CD4-positive, alpha-beta T cell treated with Interleukin-2 at 100 ng/mL for 4 hours (primary cell): Measurements from ENCODE around the gene FRYL.
"Not testable (repeated sequence)": the region's sequence is repeated elsewhere in the genome, so short reads cannot be mapped to it uniquely, and the experiment has no call there.

Experiments used
- DNase-seq: peaks from one replicate; pipeline ENCODE4 v3.0.0-alpha.2; 2020; ENCODE audit warnings: low spot score

Gene FRYL

GRCh38 chr4:48779998-48780864 is at the start of gene FRYL:
Gene FRYL, minus strand, starts transcription at chr4:48780279. Its CDS starts 145,869 bp downstream, at chr4:48634410.
- peak; percentile 99 for DNase-seq

GRCh38 chr4:48827622-48828021 is 47.5 kb upstream of the FRYL start:
- DNase-seq = no peak

GRCh38 chr4:48821431-48821830 is 41.4 kb upstream of the FRYL start:
- not testable (repeated sequence) for DNase-seq

GRCh38 chr4:48816971-48817370 is 36.9 kb upstream of the FRYL start:
- DNase-seq = no peak

GRCh38 chr4:48816297-48816696 is 36.2 kb upstream of the FRYL start:
- DNase-seq = not testable (repeated sequence)

GRCh38 chr4:48815483-48815882 is 35.4 kb upstream of the FRYL start:
- no peak for DNase-seq

GRCh38 chr4:48813964-48814363 is 33.9 kb upstream of the FRYL start:
- no peak for DNase-seq

GRCh38 chr4:48812866-48813265 is 32.8 kb upstream of the FRYL start:
- no peak for DNase-seq

- no peak for DNase-seq
Observed at GRCh38 chr4:48804584-48805301, 24.7 kb upstream of the FRYL start.

GRCh38 chr4:48801016-48801715 is 21.1 kb upstream of the FRYL start:
- DNase-seq = no peak

- not testable (repeated sequence) for DNase-seq
Observed at GRCh38 chr4:48800155-48800554, 20.1 kb upstream of the FRYL start.

GRCh38 chr4:48799157-48799556 is 19.1 kb upstream of the FRYL start:
- DNase-seq = no peak

GRCh38 chr4:48798117-48798516 is 18.0 kb upstream of the FRYL start:
- no peak for DNase-seq

- DNase-seq = no peak
Observed at GRCh38 chr4:48796927-48797679, 17.0 kb upstream of the FRYL start.

GRCh38 chr4:48796191-48796926 is 16.3 kb upstream of the FRYL start:
- DNase-seq = no peak

GRCh38 chr4:48795108-48795507 is 15.0 kb upstream of the FRYL start:
- no peak for DNase-seq

- DNase-seq = no peak
Observed at GRCh38 chr4:48792348-48793006, 12.4 kb upstream of the FRYL start.

- no peak for DNase-seq
Observed at GRCh38 chr4:48791313-48791712, 11.2 kb upstream of the FRYL start.

GRCh38 chr4:48790561-48790960 is 10.5 kb upstream of the FRYL start:
- no peak for DNase-seq

- DNase-seq = no peak
Observed at GRCh38 chr4:48787056-48787455, 7.0 kb upstream of the FRYL start.

GRCh38 chr4:48786549-48786948 is 6.5 kb upstream of the FRYL start:
- DNase-seq = no peak
